ENCODE results near the gene TSPAN14. TPM values are rescaled to one million over a fixed set of nuclear protein-coding genes. Genes with fewer than 3 reads are reported as not detected.

The TSPAN14 gene
- total RNA-seq, 1 donor from 2014 or later = 111 TPM

- Mint-ChIP-seq H3K4me1 (ENCODE audit: unreplicated experiment) (no peaks in the 10 kb centered on the region), H3K4me3 (no peak overlapping the region), H3K27me3 (no peaks in the 10 kb centered on the region), H3K27ac (no peak overlapping the region), H3K9me3 (no peaks in the 10 kb centered on the region), H3K36me3 (peaks cover 21% of the 10 kb centered on the region)
- TF ChIP-seq, protein P1, sequence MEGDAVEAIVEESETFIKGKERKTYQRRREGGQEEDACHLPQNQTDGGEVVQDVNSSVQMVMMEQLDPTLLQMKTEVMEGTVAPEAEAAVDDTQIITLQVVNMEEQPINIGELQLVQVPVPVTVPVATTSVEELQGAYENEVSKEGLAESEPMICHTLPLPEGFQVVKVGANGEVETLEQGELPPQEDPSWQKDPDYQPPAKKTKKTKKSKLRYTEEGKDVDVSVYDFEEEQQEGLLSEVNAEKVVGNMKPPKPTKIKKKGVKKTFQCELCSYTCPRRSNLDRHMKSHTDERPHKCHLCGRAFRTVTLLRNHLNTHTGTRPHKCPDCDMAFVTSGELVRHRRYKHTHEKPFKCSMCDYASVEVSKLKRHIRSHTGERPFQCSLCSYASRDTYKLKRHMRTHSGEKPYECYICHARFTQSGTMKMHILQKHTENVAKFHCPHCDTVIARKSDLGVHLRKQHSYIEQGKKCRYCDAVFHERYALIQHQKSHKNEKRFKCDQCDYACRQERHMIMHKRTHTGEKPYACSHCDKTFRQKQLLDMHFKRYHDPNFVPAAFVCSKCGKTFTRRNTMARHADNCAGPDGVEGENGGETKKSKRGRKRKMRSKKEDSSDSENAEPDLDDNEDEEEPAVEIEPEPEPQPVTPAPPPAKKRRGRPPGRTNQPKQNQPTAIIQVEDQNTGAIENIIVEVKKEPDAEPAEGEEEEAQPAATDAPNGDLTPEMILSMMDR (conservative IDR thresholded peaks at IDR 0.05) = no peak
- no peak for DNase-seq (ENCODE audit: extremely low spot score, unreplicated experiment)
Observed at GRCh38 chr10:80518143-80518806, 64.2 kb downstream of the TSPAN14 start.

DNA sequence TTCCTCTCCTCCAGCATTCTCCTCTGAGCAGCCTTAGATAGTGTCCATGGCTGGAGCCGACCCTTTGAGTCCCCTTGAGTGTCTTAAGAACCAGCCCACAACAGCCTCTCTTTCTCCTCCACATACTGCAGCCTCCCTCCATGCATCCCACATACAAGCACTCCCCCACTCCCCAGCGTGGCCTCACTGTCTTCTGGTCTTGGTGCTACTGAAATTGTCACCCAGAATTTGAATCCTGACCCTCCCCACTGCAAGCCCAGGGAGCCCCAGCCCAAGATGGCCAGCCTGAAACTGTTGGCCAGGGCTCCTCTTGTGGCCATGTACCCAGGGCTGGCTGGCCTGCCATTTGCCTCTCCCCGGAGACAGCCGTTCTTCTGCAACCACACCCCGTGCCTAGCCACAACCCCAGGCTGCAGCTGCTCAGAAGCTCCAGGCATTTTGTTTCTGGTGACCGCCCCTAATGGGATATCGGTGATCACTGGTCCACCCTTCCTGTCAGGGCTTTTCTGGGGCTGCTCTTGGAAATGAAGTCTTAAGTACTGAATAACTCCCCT lies 64.8 kb downstream of the TSPAN14 start:
- no peaks in the 10 kb centered on the region for H3K27me3 Mint-ChIP-seq
- H3K27ac Mint-ChIP-seq = no peak overlapping the region
- no peak overlapping the region for H3K4me3 Mint-ChIP-seq
- no peak for DNase-seq (ENCODE audit: extremely low spot score, unreplicated experiment)
- no peaks in the 10 kb centered on the region for H3K4me1 Mint-ChIP-seq (ENCODE audit: unreplicated experiment)
- TF ChIP-seq, protein P1 (conservative IDR thresholded peaks at IDR 0.05) = no peak
- H3K9me3 Mint-ChIP-seq = no peaks in the 10 kb centered on the region
- H3K36me3 Mint-ChIP-seq = peaks cover 21% of the 10 kb centered on the region

- Mint-ChIP-seq H3K4me3 (no peak overlapping the region), H3K27me3 (no peaks in the 10 kb centered on the region), H3K9me3 (no peaks in the 10 kb centered on the region), H3K4me1 (ENCODE audit: unreplicated experiment) (no peaks in the 10 kb centered on the region), H3K36me3 (peaks cover 13% of the 10 kb centered on the region), H3K27ac (no peak overlapping the region)
- DNase-seq (ENCODE audit: extremely low spot score, unreplicated experiment) = no peak
- TF ChIP-seq, protein P1 (conservative IDR thresholded peaks at IDR 0.05) = no peak
Observed at GRCh38 chr10:80519936-80520650, 66.0 kb downstream of the TSPAN14 start.

- no peaks in the 10 kb centered on the region for H3K27me3 Mint-ChIP-seq
- peaks cover 13% of the 10 kb centered on the region for H3K36me3 Mint-ChIP-seq
- no peak overlapping the region for H3K27ac Mint-ChIP-seq
- H3K9me3 Mint-ChIP-seq = no peaks in the 10 kb centered on the region
- no peak overlapping the region for H3K4me3 Mint-ChIP-seq
- TF ChIP-seq, protein P1 (conservative IDR thresholded peaks at IDR 0.05) = no peak
- no peak for DNase-seq (ENCODE audit: extremely low spot score, unreplicated experiment)
- peaks cover 2% of the 10 kb centered on the region for H3K4me1 Mint-ChIP-seq (ENCODE audit: unreplicated experiment)
Observed at GRCh38 chr10:80520661-80521470, 66.8 kb downstream of the TSPAN14 start.

GRCh38 chr10:80522756-80523363 lies 68.8 kb downstream of the TSPAN14 start:
- H3K4me3 Mint-ChIP-seq = no peak overlapping the region
- no peaks in the 10 kb centered on the region for H3K27me3 Mint-ChIP-seq
- TF ChIP-seq, protein P1 (conservative IDR thresholded peaks at IDR 0.05) = no peak
- H3K4me1 Mint-ChIP-seq (ENCODE audit: unreplicated experiment) = peaks cover 5% of the 10 kb centered on the region
- no peaks in the 10 kb centered on the region for H3K9me3 Mint-ChIP-seq
- no peak overlapping the region for H3K27ac Mint-ChIP-seq
- peaks cover 8% of the 10 kb centered on the region for H3K36me3 Mint-ChIP-seq
- no peak for DNase-seq (ENCODE audit: extremely low spot score, unreplicated experiment)

All from type B pancreatic cell (in vitro differentiated cells).